ENCODE data around the gene BCAR3. TPM values are rescaled to one million over a fixed set of nuclear protein-coding genes. Genes with fewer than 3 reads are reported as not detected.

BCAR3 gene
- total RNA-seq, 3 donors from 2014 or later (not counting 1 experiment from before 2014, with no cell fraction given), result 0.52 to 6.5 (median 2.4) TPM

DNA sequence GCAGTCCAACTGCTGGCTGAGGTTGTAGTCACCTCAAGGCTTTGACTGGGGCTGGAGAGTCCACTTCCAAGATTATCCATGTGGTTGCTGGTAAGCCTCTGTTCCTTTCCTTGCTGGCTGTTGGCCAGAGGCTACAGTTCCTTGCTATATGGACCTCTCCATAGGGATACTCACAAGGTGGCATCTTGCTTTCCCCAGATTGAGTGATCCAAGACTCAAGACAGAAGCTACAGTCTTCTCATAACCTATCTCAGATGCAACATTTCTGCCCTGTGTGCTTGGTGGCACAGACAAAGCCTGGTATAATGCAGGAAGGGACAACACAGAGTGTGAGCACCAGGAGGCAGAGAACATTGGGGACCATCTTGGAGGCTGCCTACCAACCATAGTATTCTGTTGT, 121.9 kb downstream of the BCAR3 start:
- H3K4me3 Mint-ChIP-seq, result no peak overlapping the region

GRCh38 chr1:93559045-93559444, 122.6 kb downstream of the BCAR3 start:
- intact Hi-C loops (cut with micrococcal nuclease), result no loop called here
- Mint-ChIP-seq H3K36me3 (no peaks in the 10 kb centered on the region), H3K27ac (no peak overlapping the region), H3K4me3 (no peak overlapping the region), H3K4me1 (peaks cover 0 to 5% of the 10 kb centered on the region in 2 donors), H3K27me3 (ENCODE audit: low read depth in 2 of 2) (peaks cover 0 to 5% of the 10 kb centered on the region in 2 donors), H3K9me3 (no peaks in the 10 kb centered on the region)
- TF ChIP-seq CTCF (IDR thresholded peaks at IDR 0.05), result no peak
- Histone ChIP-seq H3K4me1 (ENCODE audit: control insufficient read depth, insufficient read depth, low read length) (no peaks in the 10 kb centered on the region), H3K9me3 (ENCODE audit: control insufficient read depth, insufficient read depth, low read length) (no peaks in the 10 kb centered on the region), H3K4me3 (ENCODE audit: low read length) (no peak overlapping the region), H3K27me3 (ENCODE audit: control insufficient read depth, insufficient read depth, low read length) (no peaks in the 10 kb centered on the region), H3K36me3 (ENCODE audit: control insufficient read depth, insufficient read depth, low read length) (no peaks in the 10 kb centered on the region), H3K27ac (ENCODE audit: low read length) (no peak overlapping the region)
- DNase-seq (no peak), ATAC-seq (no peak)
- WGBS (ENCODE audit: insufficient coverage), result 21% methylated on average over 2 of the region's 2 CpGs

More for the DNA sequence above, 121.9 kb downstream of the BCAR3 start:
- H3K27ac ChIP-seq (ENCODE audit: low read length), result no peak overlapping the region
- no peak overlapping the region for H3K27ac Mint-ChIP-seq
- no peaks in the 10 kb centered on the region for H3K9me3 ChIP-seq (ENCODE audit: control insufficient read depth, insufficient read depth, low read length)
- peaks cover 0 to 5% of the 10 kb centered on the region in 2 donors for H3K4me1 Mint-ChIP-seq
- TF ChIP-seq CTCF (IDR thresholded peaks at IDR 0.05), result no peak
- H3K27me3 ChIP-seq (ENCODE audit: control insufficient read depth, insufficient read depth, low read length), result no peaks in the 10 kb centered on the region
- no peaks in the 10 kb centered on the region for H3K4me1 ChIP-seq (ENCODE audit: control insufficient read depth, insufficient read depth, low read length)
- H3K9me3 Mint-ChIP-seq, result no peaks in the 10 kb centered on the region
- ATAC-seq, result no peak
- no peak for DNase-seq
- H3K27me3 Mint-ChIP-seq (ENCODE audit: low read depth in 2 of 2), result peaks cover 0 to 5% of the 10 kb centered on the region in 2 donors
- H3K4me3 ChIP-seq (ENCODE audit: low read length), result no peak overlapping the region
- intact Hi-C loops (cut with micrococcal nuclease), result no loop called here
- no peaks in the 10 kb centered on the region for H3K36me3 ChIP-seq (ENCODE audit: control insufficient read depth, insufficient read depth, low read length)
- no peaks in the 10 kb centered on the region for H3K36me3 Mint-ChIP-seq

- Mint-ChIP-seq H3K4me3 (no peak overlapping the region), H3K9me3 (no peaks in the 10 kb centered on the region), H3K27me3 (ENCODE audit: low read depth in 2 of 2) (peaks cover 9 to 13% of the 10 kb centered on the region in 2 donors), H3K36me3 (no peaks in the 10 kb centered on the region), H3K27ac (no peak overlapping the region), H3K4me1 (peaks cover 0 to 11% of the 10 kb centered on the region in 2 donors)
- Histone ChIP-seq H3K27me3 (ENCODE audit: control insufficient read depth, insufficient read depth, low read length) (no peaks in the 10 kb centered on the region), H3K4me1 (ENCODE audit: control insufficient read depth, insufficient read depth, low read length) (no peaks in the 10 kb centered on the region), H3K36me3 (ENCODE audit: control insufficient read depth, insufficient read depth, low read length) (no peaks in the 10 kb centered on the region), H3K4me3 (ENCODE audit: low read length) (no peak overlapping the region), H3K27ac (ENCODE audit: low read length) (no peak overlapping the region), H3K9me3 (ENCODE audit: control insufficient read depth, insufficient read depth, low read length) (no peaks in the 10 kb centered on the region)
- ATAC-seq (no peak), DNase-seq (peak in 1 of 2 donors; percentile 4)
- intact Hi-C loops (cut with micrococcal nuclease), result no loop called here
- 94% methylated on average over 1 of the region's 2 CpGs for WGBS (ENCODE audit: insufficient coverage)
- TF ChIP-seq CTCF (IDR thresholded peaks at IDR 0.05), result no peak
These were observed 125.3 kb downstream of the BCAR3 start for GRCh38 chr1:93556291-93556690.

Data from natural killer cell (primary cell).